ENCODE results near the gene C11orf87. TPM values are rescaled to one million over a fixed set of nuclear protein-coding genes. Genes with fewer than 3 reads are reported as not detected.

The C11orf87 gene
- total RNA-seq, 3 donors from 2014 or later (not counting 1 experiment from before 2014, with no cell fraction given): not detected

- Histone ChIP-seq H3K27me3 (ENCODE audit: control insufficient read depth, insufficient read depth, low read length) (no peaks in the 10 kb centered on the region), H3K4me1 (ENCODE audit: control insufficient read depth, insufficient read depth, low read length) (no peaks in the 10 kb centered on the region), H3K4me3 (ENCODE audit: low read length) (no peak overlapping the region), H3K27ac (ENCODE audit: low read length) (no peak overlapping the region), H3K9me3 (ENCODE audit: control insufficient read depth, insufficient read depth, low read length) (no peaks in the 10 kb centered on the region), H3K36me3 (ENCODE audit: control insufficient read depth, insufficient read depth, low read length) (no peaks in the 10 kb centered on the region)
- Mint-ChIP-seq H3K4me1 (no peaks in the 10 kb centered on the region), H3K4me3 (no peak overlapping the region), H3K27ac (no peak overlapping the region), H3K36me3 (no peaks in the 10 kb centered on the region), H3K9me3 (peaks cover 0 to 6% of the 10 kb centered on the region in 2 donors), H3K27me3 (ENCODE audit: low read depth in 2 of 2) (no peaks in the 10 kb centered on the region)
- intact Hi-C loops (cut with micrococcal nuclease): no loop called here
- TF ChIP-seq CTCF (IDR thresholded peaks at IDR 0.05): no peak
- WGBS (ENCODE audit: insufficient coverage): 60% methylated on average over 1 of the region's 1 CpG
- DNase-seq (no peak), ATAC-seq (no peak)
These were observed 37.1 kb upstream of the C11orf87 start for GRCh38 chr11:109384873-109385272.

- Mint-ChIP-seq H3K4me1 (no peaks in the 10 kb centered on the region), H3K27ac (no peak overlapping the region), H3K36me3 (no peaks in the 10 kb centered on the region), H3K27me3 (ENCODE audit: low read depth in 2 of 2) (no peaks in the 10 kb centered on the region), H3K9me3 (peaks cover 5 to 10% of the 10 kb centered on the region in 2 donors), H3K4me3 (no peak overlapping the region)
- 67% methylated on average over 1 of the region's 3 CpGs for WGBS (ENCODE audit: insufficient coverage)
- no peaks in the 10 kb centered on the region for H3K4me1 ChIP-seq (ENCODE audit: control insufficient read depth, insufficient read depth, low read length)
- intact Hi-C loops (cut with micrococcal nuclease): no loop called here
- H3K27ac ChIP-seq (ENCODE audit: low read length): no peak overlapping the region
- DNase-seq: no peak
- ATAC-seq: no peak
- H3K36me3 ChIP-seq (ENCODE audit: control insufficient read depth, insufficient read depth, low read length): no peaks in the 10 kb centered on the region
- TF ChIP-seq CTCF (IDR thresholded peaks at IDR 0.05): no peak
- H3K4me3 ChIP-seq (ENCODE audit: low read length): no peak overlapping the region
- H3K27me3 ChIP-seq (ENCODE audit: control insufficient read depth, insufficient read depth, low read length): no peaks in the 10 kb centered on the region
- H3K9me3 ChIP-seq (ENCODE audit: control insufficient read depth, insufficient read depth, low read length): no peaks in the 10 kb centered on the region
These were observed 33.0 kb upstream of the C11orf87 start for GRCh38 chr11:109388982-109389381.

GRCh38 chr11:109390752-109391151 is 31.2 kb upstream of the C11orf87 start:
- Histone ChIP-seq H3K27me3 (ENCODE audit: control insufficient read depth, insufficient read depth, low read length) (no peaks in the 10 kb centered on the region), H3K4me3 (ENCODE audit: low read length) (no peak overlapping the region), H3K4me1 (ENCODE audit: control insufficient read depth, insufficient read depth, low read length) (no peaks in the 10 kb centered on the region), H3K36me3 (ENCODE audit: control insufficient read depth, insufficient read depth, low read length) (no peaks in the 10 kb centered on the region), H3K9me3 (ENCODE audit: control insufficient read depth, insufficient read depth, low read length) (no peaks in the 10 kb centered on the region), H3K27ac (ENCODE audit: low read length) (no peak overlapping the region)
- Mint-ChIP-seq H3K4me1 (no peaks in the 10 kb centered on the region), H3K27me3 (ENCODE audit: low read depth in 2 of 2) (no peaks in the 10 kb centered on the region), H3K36me3 (no peaks in the 10 kb centered on the region), H3K4me3 (no peak overlapping the region), H3K27ac (no peak overlapping the region), H3K9me3 (peaks cover 9 to 11% of the 10 kb centered on the region in 2 donors)
- no peak for TF ChIP-seq CTCF (IDR thresholded peaks at IDR 0.05)
- DNase-seq (no peak), ATAC-seq (no peak)
- 100% methylated on average over 1 of the region's 2 CpGs for WGBS (ENCODE audit: insufficient coverage)
- intact Hi-C loops (cut with micrococcal nuclease): no loop called here

GRCh38 chr11:109401545-109401944 is 20.4 kb upstream of the C11orf87 start:
- no peak overlapping the region for H3K27ac ChIP-seq (ENCODE audit: low read length)
- H3K9me3 ChIP-seq (ENCODE audit: control insufficient read depth, insufficient read depth, low read length): no peaks in the 10 kb centered on the region
- no peak for DNase-seq
- Mint-ChIP-seq H3K36me3 (no peaks in the 10 kb centered on the region), H3K4me3 (no peak overlapping the region), H3K27ac (no peak overlapping the region), H3K9me3 (peaks cover 3 to 4% of the 10 kb centered on the region in 2 donors), H3K27me3 (ENCODE audit: low read depth in 2 of 2) (no peaks in the 10 kb centered on the region), H3K4me1 (no peaks in the 10 kb centered on the region)
- intact Hi-C loops (cut with micrococcal nuclease): no loop called here
- ATAC-seq: no peak
- WGBS (ENCODE audit: insufficient coverage): 89% methylated on average over 3 of the region's 3 CpGs
- H3K4me3 ChIP-seq (ENCODE audit: low read length): no peak overlapping the region
- no peak for TF ChIP-seq CTCF (IDR thresholded peaks at IDR 0.05)
- H3K36me3 ChIP-seq (ENCODE audit: control insufficient read depth, insufficient read depth, low read length): no peaks in the 10 kb centered on the region
- H3K4me1 ChIP-seq (ENCODE audit: control insufficient read depth, insufficient read depth, low read length): no peaks in the 10 kb centered on the region
- no peaks in the 10 kb centered on the region for H3K27me3 ChIP-seq (ENCODE audit: control insufficient read depth, insufficient read depth, low read length)
